ENCODE results near the gene LRRC4B.
A peak's percentile ranks its signal among the peaks of the same experiment; 100 is the strongest.

LRRC4B gene

DNA sequence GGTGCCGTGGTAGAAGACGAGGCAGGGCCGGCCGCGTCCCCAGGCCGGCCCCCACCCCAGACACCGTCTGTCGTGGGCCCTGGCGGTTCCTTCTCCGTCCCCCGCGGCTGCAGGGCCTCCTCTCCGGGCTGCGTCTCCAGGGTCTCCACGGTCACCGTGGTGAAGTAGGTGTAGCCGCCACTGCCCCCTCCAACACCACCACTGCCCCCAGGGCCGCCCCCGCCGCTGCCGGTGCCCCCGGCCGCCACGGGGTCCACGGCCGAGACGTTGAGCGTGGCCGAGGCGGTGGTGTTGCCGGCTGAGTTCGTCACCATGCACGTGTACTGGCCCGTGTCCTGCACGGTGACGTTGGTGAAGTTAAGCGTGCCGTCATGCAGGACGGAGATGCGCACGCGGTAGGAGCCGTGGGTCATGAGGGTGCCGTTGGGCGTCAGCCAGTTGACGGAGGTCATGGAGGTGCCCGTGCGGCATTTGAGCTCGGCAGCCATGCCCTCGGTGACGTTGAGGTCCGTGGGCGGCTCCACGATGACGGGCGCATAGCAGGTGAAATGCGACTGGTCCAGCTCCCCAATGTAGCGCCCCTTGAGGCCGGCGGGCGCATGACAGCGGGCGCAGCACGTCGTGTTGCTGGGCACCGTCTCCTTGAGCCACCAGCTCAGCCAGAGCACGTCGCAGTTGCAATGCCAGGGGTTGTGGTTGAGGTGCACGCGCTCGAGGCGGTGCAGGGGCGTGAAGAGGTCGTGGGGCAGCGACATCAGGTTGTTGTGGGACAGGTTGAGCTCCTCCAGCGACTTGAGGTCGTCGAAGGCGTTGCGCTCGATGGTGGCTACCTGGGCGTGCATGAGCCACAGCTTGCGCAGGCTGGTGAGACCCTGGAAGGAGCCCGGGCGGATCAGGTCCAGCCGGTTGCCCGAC is 49.9 kb downstream of the LRRC4B start:
- DNase-seq: no peak

DNA sequence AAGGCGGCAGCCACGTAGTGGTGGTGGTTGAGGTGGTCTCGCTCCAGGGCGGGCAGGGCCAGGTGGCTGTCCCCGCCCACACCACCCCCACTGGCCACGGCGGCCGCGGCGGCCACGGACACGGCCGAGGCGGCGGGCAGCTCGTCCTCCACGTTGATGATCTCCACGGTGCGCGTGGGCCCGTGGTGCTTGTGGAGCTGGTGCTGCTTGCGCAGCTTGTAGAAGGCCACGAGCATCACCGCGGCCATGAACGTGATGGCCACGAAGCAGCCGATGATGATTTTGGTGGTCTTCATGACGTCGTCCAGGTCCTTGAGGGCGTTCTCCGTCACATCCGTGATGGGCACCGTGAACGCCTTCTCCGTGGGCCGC is 50.5 kb downstream of the LRRC4B start:
- DNase-seq: no peak

DNA sequence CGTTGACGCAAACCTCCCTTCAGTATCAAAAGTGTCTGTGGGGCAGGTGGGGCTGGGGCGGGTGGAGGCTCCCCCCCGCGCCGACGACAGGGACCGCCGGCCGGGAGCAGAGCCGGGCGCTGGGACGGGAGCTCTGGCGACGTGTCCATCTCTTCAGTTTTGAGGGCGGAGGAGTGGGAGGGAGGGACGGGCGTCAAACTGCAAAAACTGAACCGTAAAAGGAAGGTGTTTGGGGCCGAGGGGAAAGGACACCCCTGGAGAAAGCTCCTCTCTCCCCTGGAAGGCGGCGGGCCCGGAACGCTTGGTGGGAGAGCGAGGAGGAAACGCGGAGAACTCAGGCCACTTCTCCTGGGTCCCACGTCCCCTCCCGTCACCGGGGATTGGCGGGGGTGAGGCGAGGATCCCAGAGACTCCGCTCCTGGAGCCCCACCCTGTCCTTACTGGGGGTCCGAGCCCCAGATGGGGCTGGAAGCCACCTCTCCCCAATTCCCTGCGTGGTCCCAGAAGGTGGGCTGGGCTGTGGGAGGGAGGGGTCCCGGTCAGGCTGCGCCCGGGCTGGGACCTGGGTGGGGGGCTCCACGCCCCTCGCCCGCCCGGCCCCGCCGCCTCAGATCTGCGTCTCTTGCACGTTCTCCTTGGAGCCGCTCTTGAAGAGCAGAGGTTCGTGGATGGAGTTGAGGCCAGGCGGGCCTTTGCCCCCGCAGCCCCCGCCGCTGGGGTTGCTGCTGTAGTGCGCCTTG is 51.1 kb downstream of the LRRC4B start:
- DNase-seq: no peak

DNA sequence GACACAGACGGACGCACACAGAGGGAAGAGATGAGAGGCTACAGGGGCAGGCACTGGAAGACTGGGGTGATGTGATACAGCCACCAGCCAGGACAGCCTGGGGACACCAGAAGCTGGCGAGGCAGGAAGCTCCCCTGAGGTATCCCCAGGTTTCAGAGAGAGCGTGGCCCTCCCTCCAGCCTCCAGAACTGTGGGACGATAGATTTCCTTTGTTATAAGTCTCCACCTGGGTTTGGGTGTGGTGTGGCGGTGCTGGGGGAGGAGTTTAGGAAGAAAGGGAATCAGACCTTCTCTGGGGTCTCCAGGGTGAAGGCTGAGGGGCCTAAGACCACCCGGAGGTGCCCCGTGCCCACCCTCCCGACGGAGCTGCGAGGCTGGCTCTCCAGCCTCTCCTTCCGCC is 51.8 kb downstream of the LRRC4B start:
- no peak for DNase-seq

DNA sequence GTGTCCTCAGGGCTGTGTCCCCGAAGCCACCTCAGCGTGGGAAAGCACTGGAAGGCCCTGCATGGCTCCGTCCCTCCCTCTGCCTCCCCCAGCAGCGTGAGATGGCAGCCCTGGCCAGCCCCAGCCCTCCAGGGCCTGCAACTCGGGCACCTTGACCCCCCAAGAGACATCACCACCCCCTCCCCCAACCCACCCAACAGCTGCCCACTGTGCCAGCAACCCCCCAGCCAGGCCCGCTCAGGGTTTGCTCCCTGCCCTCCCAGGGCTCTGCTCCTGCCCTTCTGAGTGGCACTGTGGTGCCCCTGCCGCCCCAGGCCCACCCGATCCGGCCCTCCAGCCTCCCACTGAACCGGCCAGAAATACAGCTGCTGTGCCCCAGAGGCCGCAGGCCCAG is 53.1 kb downstream of the LRRC4B start:
- DNase-seq: no peak

DNA sequence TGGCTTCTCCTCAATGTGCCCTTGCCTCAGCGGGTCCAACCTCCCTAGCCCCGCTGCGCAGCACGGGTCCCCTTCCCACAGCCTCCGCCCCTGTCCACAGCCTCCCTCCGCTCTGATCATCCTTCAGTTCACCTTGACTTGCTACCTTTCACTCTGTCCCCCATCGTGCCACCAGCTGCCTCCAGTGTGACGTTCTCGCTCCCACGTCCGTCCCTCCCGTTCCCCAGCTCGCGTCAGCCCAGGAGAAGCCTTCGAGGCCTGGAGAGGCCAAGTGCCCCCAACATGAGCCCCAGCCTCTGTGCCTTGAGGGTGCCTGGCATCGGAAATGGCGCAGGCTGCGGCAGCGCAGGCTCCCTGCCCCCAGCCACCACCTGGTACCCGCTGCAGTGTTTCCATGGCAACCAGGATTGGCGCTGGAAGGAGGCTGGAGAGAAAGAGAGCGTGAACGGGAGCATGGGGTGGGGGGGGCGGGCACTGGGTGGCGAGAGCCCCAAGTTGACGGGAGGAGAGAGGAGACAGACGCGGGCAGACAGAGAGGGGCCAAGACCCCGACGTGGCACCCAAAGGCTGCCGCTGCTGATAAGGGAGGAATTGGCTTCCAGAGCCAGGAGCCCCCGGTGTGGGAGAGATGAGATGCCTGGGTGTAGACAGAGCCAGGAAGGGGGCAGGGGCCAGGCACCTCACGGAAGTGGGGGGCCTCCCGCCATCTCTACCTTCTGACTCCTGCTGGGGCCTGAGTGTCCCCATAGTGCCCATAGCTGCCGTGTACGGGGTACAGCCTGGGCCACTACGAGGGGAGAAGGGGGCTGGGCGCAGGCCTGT is 53.7 kb downstream of the LRRC4B start:
- peak; percentile 90 to 92 for DNase-seq

DNA sequence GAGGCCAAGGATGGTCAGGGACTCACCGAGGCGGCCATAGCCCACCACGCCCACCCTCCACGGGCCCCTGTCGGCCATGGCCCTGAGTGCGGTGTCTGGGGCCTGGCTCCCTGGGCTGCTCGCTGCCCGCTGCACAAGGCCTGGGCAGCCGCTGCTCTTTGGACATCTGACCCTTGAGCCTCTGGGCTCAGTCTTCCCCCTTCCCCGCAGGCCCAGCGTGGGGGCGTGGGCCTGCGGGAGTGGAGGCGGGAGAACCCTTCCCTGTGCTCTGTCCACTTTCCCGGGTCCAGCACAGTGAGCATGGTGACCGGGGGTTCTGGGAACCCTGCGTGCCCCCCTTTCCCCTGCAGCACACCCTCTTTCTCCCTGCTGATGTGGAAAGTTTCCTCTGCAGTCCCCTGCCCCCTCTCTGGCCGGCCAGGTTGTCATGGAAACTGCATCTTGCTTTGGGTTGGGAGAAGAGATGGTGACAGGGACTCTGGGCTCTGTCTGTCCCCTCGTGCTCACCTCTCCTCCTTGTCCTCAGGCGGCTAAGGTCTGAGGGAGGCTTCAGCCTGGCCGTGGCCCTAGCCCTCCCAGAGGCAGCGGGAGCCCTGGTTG is 54.4 kb downstream of the LRRC4B start, which contains the start of gene ASPDH:
TSS of gene ASPDH (minus strand) at position 168 of the 600 bp plus-strand sequence. CDS start at position 78, 90 bp downstream.
- DNase-seq: peak; percentile 29 to 35

DNA sequence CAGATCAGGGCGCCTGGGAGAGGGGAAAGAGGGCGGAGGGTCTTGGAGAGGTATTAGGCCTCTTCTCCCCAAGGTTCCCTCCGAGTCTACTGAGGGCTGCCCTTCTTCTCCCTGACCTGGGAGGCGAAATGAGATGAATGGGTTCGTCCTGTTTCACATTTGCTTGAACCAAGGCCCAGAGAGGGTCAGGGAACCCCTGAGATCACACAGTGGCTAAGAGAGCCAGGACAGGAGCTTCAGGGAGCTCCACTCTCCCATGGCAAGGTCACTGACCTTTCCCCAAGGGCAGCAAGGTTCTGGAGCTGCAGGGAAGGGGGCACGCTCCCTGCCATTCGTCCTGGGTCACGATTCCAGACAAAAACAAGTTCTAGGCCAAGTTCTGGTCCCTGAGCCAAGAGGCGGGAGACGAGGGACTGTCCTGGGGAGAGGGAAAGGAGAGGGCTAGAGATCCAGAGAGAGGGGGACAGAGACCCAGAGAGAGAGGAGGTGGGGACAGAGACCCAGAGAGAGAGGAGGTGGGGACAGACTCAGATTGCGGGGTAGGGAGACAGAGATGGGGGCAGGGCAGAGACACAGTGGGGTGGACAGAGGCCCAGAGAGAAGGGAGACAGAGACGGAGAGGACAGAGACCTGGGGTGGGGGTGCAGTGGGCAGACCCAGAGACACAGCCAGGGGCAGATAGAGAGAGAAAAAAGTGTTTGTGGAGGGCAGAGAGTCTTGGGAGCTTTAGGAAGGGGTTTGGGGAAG is 55.1 kb downstream of the LRRC4B start:
- DNase-seq: no peak

DNA sequence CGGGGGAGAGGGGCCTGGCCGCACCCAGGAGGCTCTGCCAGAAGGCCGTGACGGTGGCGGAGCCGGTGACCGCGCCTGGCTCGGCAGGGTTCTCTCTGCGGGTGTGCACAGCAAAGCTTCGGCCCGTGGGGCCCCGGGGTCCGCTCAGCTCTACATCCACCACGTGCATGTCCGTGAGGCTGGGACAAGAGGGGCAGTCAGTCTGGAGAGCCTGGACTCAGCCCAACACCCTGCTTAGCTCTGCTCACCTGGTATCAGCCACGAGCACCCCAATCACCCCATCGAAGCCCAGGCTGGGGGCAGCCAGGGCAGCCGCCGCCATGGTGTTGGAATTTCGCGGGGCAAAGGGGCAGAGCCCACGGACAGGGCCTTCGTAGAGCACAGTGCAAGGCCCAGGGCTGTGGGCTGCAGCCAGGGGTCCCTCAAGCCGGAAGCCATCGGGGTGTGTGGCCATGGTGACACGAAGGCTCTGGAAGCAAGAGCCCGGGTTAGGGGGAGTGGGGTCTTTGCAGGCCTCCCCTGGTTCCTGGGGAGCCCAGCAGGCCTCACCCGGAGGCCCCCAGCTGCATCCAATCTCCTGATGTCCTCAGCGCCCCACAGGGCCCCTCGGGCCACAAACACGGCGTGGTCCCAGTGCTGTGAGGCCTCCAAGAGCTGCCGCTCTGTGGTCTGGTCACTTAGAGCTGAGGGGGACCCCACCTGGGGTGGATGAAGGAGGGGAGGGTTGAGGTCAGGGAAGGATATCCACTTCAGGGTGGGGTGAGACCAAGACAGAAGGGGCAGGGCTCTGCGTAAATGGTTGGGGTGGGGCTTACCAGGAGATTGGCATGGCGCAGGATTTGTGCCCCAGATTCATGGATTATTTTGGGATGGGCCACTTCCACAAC is 55.9 kb downstream of the LRRC4B start:
- no peak for DNase-seq

DNA sequence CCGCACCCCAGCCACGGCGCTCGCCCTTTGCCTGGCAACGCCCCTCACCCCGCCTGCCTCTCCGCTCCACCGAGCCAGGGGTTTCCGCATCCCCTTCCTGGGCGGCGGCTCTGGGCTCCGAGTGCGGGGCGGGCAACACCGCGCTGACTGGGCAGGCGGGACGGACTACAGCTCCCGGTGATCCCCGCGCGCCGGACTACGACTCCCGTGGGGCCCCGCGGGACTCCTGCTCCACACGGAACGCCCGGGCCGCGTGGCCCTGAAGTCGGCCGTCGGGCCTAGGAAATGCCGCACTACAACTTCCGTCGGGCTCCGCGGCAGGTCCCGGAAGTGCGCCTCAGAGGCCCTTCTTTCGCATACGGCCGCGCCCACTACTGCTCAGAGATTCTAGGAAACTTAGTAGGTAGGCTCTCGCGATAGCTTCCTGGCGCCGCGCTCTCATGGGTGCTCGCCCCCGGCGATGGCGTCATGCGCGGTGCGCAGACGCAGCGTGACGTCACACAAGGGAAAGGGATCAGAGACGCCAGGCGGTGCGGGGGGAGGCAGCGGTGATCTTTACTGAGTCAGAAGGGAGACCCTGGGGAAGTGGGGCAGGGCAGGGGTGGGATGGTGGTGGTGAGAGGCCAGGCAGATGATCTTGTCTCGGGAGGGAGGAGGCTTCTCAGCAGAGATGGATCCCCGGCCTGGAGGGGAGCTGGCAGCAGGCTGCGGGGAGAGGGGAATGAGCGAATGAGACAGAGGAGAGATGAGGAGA is 57.0 kb downstream of the LRRC4B start, which contains the start of gene JOSD2:
TSS of gene JOSD2 (minus strand) at position 123 of the 754 bp plus-strand sequence. CDS start 760 bp downstream, outside the sequence.
- peak; percentile 95 to 99 for DNase-seq

DNA sequence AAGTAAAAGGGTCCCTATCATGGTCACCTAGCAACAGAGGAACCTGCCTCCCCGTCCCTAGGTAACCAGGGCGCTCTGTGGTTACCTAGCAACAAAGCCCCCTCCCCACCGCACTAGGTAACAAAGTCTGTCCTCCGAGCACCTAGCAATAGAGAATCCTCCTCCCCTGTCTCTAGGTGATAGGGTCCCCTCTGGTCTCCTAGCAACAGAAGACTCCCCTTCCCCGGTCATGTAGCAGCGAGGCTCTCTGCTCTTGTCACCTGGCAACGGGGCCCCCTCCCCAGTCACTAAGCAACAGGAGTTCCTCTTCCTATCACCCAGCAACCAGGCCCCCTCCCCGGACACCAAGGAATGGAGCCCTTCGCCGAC is 57.6 kb downstream of the LRRC4B start:
- peak; percentile 87 to 91 for DNase-seq

DNA sequence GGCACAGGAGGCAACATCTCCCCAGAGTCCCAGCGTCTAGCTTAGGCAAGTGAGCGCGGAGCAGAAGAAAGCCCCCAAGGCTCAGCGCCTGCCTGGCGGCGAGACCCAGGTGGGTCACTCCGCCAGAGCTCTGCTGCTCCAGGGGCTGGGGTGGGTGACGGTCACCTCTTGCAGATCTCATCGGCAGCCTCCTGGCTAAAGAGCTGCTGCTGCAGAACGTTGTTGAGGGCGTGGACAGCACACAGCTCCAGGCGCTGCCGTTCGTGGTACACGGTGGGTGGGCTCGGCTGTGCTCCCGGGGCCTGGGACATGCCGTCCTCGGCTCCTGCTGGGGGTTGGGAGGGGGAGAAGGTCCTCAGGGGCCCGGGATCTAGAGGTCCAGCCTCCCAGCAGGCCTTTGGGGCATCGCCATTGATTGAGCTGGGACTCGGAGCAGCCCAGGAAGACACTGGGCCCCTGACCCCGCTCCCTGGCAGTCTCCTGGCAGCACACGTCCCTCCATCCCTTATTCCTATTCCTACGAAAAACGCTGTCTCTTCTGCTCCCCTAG is 58.0 kb downstream of the LRRC4B start:
- DNase-seq: peak in 1 of 2 experiments; percentile 17

DNA sequence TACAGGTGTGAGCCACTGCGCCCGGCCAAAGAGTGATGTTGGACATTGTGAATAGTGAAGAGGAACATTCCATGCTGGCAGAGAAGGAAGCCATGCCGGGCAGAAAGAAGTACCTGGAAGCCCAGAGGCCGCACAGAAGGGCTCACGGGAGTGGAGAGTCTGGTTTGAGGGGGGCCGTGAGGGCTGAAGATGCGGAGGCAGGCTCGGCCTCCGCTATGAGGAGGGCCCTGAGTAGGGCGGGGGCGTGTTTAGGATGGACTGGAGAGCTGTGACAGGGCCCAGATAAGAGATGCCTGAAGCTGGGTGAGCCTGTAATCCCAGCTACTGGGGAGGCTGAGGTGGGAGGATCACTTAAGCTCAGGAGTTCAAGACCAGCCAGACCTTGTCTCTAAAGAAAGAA is 58.9 kb downstream of the LRRC4B start:
- no peak for DNase-seq

DNA sequence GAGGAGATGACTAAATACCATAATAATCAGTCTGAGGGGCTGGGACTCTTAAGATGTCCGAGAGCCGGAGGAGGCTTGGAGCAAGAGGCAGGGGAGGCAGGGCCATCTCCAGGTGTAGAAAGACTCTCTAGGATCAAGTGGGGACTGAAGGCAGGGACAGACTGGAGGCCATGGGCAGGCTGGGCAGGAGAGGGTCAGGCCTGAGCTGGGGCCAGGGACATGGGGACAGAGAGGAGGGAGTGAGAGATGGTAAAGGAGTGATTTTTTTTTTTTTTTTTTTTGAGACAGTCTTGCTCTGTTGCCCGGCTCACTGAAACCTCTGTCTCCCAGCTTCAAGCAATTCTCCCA is 59.4 kb downstream of the LRRC4B start:
- DNase-seq: no peak

DNA sequence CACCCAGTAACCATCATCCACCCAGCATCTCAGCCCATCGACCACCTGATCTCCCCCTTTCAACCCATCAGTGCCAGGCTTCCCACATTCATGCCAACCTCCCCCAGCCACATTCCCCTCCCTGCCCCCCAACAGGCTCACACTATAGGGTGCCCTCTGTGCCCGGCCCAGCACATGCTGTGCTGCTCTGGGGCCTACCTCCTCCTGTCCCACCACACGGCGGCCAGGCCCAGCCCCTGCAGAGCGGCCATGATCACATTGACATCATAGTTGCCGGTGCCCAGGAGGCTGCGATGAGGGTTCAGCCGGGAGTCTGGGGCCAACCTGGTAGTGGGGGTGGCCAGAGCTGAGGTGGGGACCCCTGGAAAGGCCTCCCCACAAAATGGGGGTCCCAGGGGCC is 60.9 kb downstream of the LRRC4B start:
- no peak for DNase-seq

DNA sequence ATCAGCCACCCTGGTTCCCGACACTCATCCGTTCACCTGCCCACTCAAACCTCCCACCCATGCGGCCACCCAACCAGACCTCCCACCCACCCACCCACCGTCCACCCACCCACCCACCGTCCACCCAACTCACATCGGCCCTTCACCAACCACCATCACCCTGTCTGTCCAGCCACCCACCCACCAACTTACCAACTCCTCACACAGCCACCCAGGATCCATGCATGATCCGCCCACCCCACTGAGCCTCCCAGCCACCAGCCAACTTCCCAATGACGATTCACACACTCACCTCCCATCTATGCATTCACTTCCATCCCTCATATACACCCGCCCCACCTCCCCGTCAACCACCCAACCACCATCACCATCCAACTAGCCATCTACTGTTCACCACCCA is 61.5 kb downstream of the LRRC4B start:
- no peak for DNase-seq

DNA sequence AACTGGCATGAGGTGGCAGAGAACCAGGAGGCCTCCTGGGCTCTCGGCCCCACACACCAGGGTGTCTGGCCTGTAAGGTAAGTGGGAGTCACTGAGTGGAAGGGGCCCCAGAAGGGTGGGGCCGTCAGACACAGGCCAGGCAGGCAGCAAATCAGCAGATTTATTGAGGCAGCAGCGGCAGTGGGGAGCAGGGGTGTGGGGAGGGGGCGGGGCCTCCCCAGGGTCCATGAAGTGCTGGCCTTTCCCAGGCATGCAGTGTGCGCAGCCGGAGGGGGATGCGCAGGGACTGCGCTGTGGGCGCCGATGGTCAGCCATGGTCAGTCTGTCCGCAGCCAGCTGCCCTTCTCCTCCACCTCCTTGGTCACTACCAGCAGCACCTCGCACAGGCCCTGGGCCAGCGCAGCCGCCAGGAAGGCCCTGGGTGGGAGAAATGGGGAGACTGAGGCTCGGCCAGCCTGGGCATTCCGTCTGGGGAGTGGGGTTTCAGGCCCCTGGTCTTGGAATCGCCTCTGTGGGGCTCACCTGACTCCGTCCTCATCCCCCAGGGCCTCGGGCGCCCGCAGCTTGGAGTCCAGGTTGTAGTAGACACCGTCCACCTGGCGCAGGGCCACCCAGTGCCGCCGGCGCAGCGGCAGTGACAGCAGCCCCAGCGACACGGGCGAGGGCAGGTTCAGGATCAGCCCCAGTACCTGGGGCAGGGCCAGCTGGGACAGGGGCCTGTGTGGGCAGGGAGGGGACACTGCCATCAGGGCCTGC is 62.2 kb downstream of the LRRC4B start:
- DNase-seq: no peak

DNA sequence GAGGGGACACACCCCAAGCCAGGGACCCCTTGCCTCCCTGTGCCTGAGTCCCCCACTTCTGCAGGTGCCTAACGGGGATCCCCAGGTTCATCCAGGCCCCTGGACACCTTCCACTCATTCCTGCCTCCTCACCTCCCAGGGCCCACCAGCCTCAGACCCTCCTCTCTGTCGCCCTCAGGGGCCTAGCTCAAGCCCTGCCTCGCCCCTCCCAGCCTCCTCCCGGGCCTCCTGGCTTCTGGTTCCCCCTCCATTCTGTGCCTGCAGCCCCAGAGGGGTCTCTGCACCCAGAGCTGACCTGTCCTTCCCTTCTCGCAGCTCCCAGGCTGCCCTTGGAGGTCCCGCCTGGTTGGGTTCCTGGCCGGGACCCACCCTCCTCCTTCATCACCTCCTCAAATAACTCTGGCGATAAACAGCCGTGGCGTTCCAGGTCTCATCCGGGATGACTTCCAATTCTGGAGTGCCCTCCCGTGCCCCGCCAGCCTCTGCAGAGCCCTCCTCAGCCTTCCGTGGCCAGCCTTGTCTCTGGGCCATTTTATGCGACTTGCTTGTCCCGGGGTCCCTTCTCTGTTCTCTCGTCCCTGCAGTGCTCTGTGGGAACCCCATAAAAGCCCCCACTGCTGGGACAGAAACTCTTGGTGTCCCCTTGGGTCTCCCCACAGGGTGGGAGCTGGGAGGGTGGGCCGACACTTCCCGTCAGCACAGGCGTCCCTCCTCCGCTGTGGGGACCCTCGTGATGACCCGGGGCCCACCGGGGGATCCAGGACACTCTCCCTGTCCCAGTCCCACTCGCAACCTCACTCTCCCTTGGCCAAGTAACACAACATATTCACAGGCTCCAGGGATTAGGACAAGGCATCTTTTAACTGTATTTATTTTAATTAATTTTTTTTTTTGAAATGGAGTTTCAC is 66.4 kb downstream of the LRRC4B start:
- no peak for DNase-seq
